Measurements from ENCODE around the gene KIF18B.

- no peak for TF ChIP-seq CTCF (IDR thresholded peaks at IDR 0.05)
- no peak for TF ChIP-seq FOXK1 (CRISPR knock-in tag; IDR thresholded peaks at IDR 0.05)
- no peak for TF ChIP-seq ELF4 (CRISPR knock-in tag; IDR thresholded peaks at IDR 0.05; ENCODE audit: low read depth)
- TF ChIP-seq, protein P1, sequence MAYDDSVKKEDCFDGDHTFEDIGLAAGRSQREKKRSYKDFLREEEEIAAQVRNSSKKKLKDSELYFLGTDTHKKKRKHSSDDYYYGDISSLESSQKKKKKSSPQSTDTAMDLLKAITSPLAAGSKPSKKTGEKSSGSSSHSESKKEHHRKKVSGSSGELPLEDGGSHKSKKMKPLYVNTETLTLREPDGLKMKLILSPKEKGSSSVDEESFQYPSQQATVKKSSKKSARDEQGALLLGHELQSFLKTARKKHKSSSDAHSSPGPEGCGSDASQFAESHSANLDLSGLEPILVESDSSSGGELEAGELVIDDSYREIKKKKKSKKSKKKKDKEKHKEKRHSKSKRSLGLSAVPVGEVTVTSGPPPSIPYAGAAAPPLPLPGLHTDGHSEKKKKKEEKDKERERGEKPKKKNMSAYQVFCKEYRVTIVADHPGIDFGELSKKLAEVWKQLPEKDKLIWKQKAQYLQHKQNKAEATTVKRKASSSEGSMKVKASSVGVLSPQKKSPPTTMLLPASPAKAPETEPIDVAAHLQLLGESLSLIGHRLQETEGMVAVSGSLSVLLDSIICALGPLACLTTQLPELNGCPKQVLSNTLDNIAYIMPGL (CRISPR knock-in tag; IDR thresholded peaks at IDR 0.05): no peak
- TF ChIP-seq, protein P2, sequence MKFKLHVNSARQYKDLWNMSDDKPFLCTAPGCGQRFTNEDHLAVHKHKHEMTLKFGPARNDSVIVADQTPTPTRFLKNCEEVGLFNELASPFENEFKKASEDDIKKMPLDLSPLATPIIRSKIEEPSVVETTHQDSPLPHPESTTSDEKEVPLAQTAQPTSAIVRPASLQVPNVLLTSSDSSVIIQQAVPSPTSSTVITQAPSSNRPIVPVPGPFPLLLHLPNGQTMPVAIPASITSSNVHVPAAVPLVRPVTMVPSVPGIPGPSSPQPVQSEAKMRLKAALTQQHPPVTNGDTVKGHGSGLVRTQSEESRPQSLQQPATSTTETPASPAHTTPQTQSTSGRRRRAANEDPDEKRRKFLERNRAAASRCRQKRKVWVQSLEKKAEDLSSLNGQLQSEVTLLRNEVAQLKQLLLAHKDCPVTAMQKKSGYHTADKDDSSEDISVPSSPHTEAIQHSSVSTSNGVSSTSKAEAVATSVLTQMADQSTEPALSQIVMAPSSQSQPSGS (CRISPR knock-in tag; IDR thresholded peaks at IDR 0.05; ENCODE audit: borderline replicate concordance, low read depth): no peak
- peak; percentile 87 for TF ChIP-seq SP1 (CRISPR knock-in tag; conservative IDR thresholded peaks at IDR 0.05)
- TF ChIP-seq TEAD1 (CRISPR knock-in tag; IDR thresholded peaks at IDR 0.05): no peak
- TF ChIP-seq E2F1 (CRISPR knock-in tag; IDR thresholded peaks at IDR 0.05): no peak
Observed at GRCh38 chr17:44968225-44969143, 20.9 kb upstream of the KIF18B start, which contains the start of gene C1QL1.
